Frontal cortex (tissue), 4 donors: ENCODE results near the gene FDCSP. TPM values are rescaled to one million over a fixed set of nuclear protein-coding genes. Genes with fewer than 3 reads are reported as not detected.
"Not testable (repeated sequence)": the region's sequence is repeated elsewhere in the genome, so short reads cannot be mapped to it uniquely, and the experiment has no call there.

Experiments
- DNase-seq, 2 donors: peaks; one replicate each; pipeline ENCODE4 v3.0.0; 2012; ENCODE audit warnings: low spot score in 2 of 2
- FAIRE-seq: peaks from 2 replicates; lab custom pipeline; 2012; peaks lifted over from hg19 to GRCh38; lab: Jason Lieb, UNC
- total RNA-seq: library from RNA; depleted of rRNA; stranded (reverse); fragments of >200 nt; gene quantifications from one replicate; pipeline ENCODE4 v1.2.3, GENCODE V29; 2014
- donor health status: control.
- donor health status: control.
- donor health status: control.

FDCSP gene
- total RNA-seq, 1 donor from 2014 or later: not detected

DNA sequence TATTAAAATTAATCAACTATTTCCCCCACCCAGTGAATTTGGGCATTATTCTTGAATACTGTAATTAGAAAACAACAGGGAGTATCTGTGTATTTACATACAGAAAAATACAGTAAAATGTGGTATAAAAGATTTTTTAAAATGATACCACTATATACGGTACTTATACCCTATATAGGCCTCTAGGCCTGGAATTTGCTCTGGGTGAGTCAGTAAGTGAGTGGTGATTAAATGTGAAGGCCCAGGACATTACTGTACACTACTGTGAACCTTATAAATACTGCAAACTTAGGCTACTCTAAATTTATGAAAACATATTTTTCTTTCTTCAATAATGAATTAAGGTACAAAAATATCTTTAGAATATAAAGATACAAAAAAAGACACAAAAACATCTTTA, 10.2 kb downstream of the FDCSP start:
- DNase-seq (no peak), FAIRE-seq (no peak)

GRCh38 chr4:70239131-70239883, 13.4 kb downstream of the FDCSP start:
- FAIRE-seq: no peak
- DNase-seq: no peak

DNA sequence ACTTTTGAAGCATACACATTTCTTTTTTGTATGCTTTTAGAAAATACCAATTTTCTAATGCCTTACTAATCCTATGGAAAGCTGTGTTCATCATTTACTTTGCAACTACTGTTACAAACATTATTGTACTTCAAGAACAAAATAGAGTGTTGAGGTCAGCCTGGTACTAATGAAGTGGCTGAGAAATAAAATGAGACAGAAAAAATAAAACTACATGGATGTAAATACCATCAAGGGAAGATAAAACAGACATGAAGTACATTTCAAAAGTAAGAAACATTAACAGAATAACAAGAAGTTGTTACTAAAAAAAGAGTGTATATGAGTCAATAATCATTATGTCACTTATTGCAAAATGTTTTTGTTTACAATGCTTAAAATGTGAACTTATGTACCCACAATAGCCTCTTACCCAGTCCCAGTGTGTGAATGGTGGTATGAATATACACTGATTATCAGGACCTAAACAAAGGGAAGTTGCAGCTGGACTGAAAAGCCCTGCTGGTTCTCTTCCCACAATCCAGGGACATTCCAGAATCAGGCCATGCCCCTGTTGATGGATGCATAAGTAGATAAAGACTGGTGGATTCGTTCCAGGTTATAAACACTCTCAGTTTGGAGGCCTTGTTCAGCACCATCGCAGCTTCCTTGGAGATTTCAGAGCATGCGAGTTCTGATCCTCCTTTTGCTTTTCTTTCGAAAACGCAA, 14.1 kb downstream of the FDCSP start:
- no peak for FAIRE-seq

GRCh38 chr4:70242297-70242696, 16.4 kb downstream of the FDCSP start, which contains the start of gene CSN3:
Gene CSN3 (plus strand): TSS chr4:70242597. CDS start chr4:70244820, 2,223 bp downstream.
- not testable (repeated sequence) for FAIRE-seq, DNase-seq

More for the DNA sequence above, 14.1 kb downstream of the FDCSP start:
- no peak for DNase-seq

DNA sequence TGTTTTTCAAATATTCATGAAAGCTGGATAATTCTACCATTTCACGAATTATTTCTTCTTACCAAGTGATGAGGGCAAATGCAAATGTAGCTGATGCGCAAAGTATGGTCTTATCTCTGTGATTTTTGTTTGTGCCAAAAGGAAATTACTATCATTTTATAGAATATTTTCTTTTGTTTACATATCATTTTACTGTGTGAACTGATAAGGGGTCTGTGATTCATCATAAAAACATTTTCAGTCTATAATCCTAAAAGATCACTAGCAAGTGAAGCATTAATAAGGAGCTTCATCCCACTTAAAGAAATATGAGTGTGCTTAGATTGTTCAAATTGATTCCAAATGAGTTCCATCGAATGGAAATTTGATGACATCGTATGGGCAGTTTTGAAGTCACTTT, 17.2 kb downstream of the FDCSP start:
- DNase-seq (no peak), FAIRE-seq (no peak)

GRCh38 chr4:70251250-70251944, 25.5 kb downstream of the FDCSP start:
- DNase-seq: no peak
- no peak for FAIRE-seq

GRCh38 chr4:70251945-70252277, 26.0 kb downstream of the FDCSP start:
- DNase-seq: no peak
- FAIRE-seq: no peak

- DNase-seq (no peak), FAIRE-seq (no peak)
Measured at GRCh38 chr4:70269674-70270073, 43.8 kb downstream of the FDCSP start.

- FAIRE-seq (no peak), DNase-seq (no peak)
Measured at GRCh38 chr4:70277121-70277520, 51.2 kb downstream of the FDCSP start.

GRCh38 chr4:70280567-70280966, 54.6 kb downstream of the FDCSP start:
- no peak for FAIRE-seq
- DNase-seq: no peak

Other genes with a start within 250 kb of the FDCSP start
- not detected for gene STATH, start 230.2 kb upstream of the FDCSP start, total RNA-seq
- gene HTN3, start 197.7 kb upstream of the FDCSP start, total RNA-seq: not detected
- gene HTN1, start 175.7 kb upstream of the FDCSP start, total RNA-seq: not detected
- not detected for gene PRR27, start 71.9 kb upstream of the FDCSP start, total RNA-seq
- not detected for gene ODAM, start 30.4 kb upstream of the FDCSP start, total RNA-seq
- not detected for gene CSN3, start 16.5 kb downstream of the FDCSP start, total RNA-seq
- not detected for gene CABS1, start 108.9 kb downstream of the FDCSP start, total RNA-seq
- gene SMR3A, start 134.6 kb downstream of the FDCSP start, total RNA-seq: not detected
- not detected for gene SMR3B, start 157.0 kb downstream of the FDCSP start, total RNA-seq
- not detected for gene OPRPN, start 171.8 kb downstream of the FDCSP start, total RNA-seq
- gene MUC7, start 246.1 kb downstream of the FDCSP start, total RNA-seq: not detected